ACHN (cell line): Measurements from ENCODE around the gene XXYLT1.

Experiments
- DNase-seq: peaks from one replicate; pipeline ENCODE4 v3.0.0-alpha.2; 2015
- in situ Hi-C: cut with HindIII; loops from 2 replicates; pipeline ENCODE4 v1.10.0; 2017; ENCODE audit warnings: low sequenced_read_pairs, low pct_ligation_motif_present, low pct_unique_long_range_greater_than_20kb

The XXYLT1 gene

GRCh38 chr3:195168009-195168762, 102.8 kb downstream of the XXYLT1 start:
- in situ Hi-C loops: no loop called here
- DNase-seq: no peak

- DNase-seq: no peak
- in situ Hi-C loops: no loop called here
These were observed 105.2 kb downstream of the XXYLT1 start for GRCh38 chr3:195165790-195166189.

GRCh38 chr3:195165265-195165609, 105.7 kb downstream of the XXYLT1 start:
- in situ Hi-C loops: no loop called here

GRCh38 chr3:195164573-195165264, 106.2 kb downstream of the XXYLT1 start:
- DNase-seq: no peak
- in situ Hi-C loops: no loop called here

More at GRCh38 chr3:195165265-195165609, 105.7 kb downstream of the XXYLT1 start:
- no peak for DNase-seq

- in situ Hi-C loops: no loop called here
- no peak for DNase-seq
These were observed 107.0 kb downstream of the XXYLT1 start for GRCh38 chr3:195163719-195164572.

GRCh38 chr3:195162816-195163215, 108.1 kb downstream of the XXYLT1 start:
- no peak for DNase-seq
- in situ Hi-C loops: no loop called here

- DNase-seq: no peak
- in situ Hi-C loops: no loop called here
These were observed 108.8 kb downstream of the XXYLT1 start for GRCh38 chr3:195162033-195162669.

- in situ Hi-C loops: no loop called here
These were observed 110.0 kb downstream of the XXYLT1 start for GRCh38 chr3:195160908-195161434.

GRCh38 chr3:195160257-195160898, 110.6 kb downstream of the XXYLT1 start:
- no peak for DNase-seq
- in situ Hi-C loops: no loop called here

More at GRCh38 chr3:195160908-195161434, 110.0 kb downstream of the XXYLT1 start:
- no peak for DNase-seq

GRCh38 chr3:195159814-195160165, 111.2 kb downstream of the XXYLT1 start:
- in situ Hi-C loops: no loop called here
- no peak for DNase-seq

- DNase-seq: no peak
- in situ Hi-C loops: no loop called here
These were observed 111.7 kb downstream of the XXYLT1 start for GRCh38 chr3:195159117-195159813.

GRCh38 chr3:195156286-195156890, 114.6 kb downstream of the XXYLT1 start:
- in situ Hi-C loops: no loop called here
- DNase-seq: no peak

GRCh38 chr3:195155570-195156241, 115.3 kb downstream of the XXYLT1 start:
- DNase-seq: no peak

GRCh38 chr3:195154793-195155535, 116.0 kb downstream of the XXYLT1 start:
- in situ Hi-C loops: no loop called here
- peak; percentile 14 for DNase-seq

More at GRCh38 chr3:195155570-195156241, 115.3 kb downstream of the XXYLT1 start:
- in situ Hi-C loops: no loop called here

GRCh38 chr3:195154111-195154791, 116.7 kb downstream of the XXYLT1 start:
- in situ Hi-C loops: no loop called here
- DNase-seq: no peak

- in situ Hi-C loops: no loop called here
- no peak for DNase-seq
These were observed 117.3 kb downstream of the XXYLT1 start for GRCh38 chr3:195153653-195154052.
